GM12878 (cell line): Measurements from ENCODE around the gene CNN1.

Source experiments
- EP300 ChIP-seq, 2 experiments: fragments of 150-350 bp in 1 of 2; IDR thresholded peaks; 2 replicates each; pipeline ENCODE4 v1.6.1; 2011 to 2012; ENCODE audit warnings: low read depth in 2 of 2, low read length in 2 of 2, borderline replicate concordance in 1 of 2, improper control_type of control experiment in 1 of 2, inconsistent platforms in 1 of 2; ENCODE audit not compliant: control insufficient read depth in 1 of 2
- FOXM1 ChIP-seq: IDR thresholded peaks from 2 replicates; pipeline ENCODE4 v1.6.1; 2012; ENCODE audit warnings: low read depth, mild to moderate bottlenecking, inconsistent platforms, low read length, moderate library complexity
- NFXL1 ChIP-seq: fragments of 450-650 bp; IDR thresholded peaks from 2 replicates; pipeline ENCODE4 v1.6.1; 2017; ENCODE audit warnings: antibody characterized with exemption, mild to moderate bottlenecking, borderline replicate concordance
- POLR2A ChIP-seq: IDR thresholded peaks from 2 replicates; pipeline ENCODE4 v1.6.1; 2011; ENCODE audit warnings: low read depth, mild to moderate bottlenecking, low read length
- SP1 ChIP-seq: IDR thresholded peaks from one replicate; pipeline ENCODE4 v1.6.1; 2011; ENCODE audit warnings: low read depth, low read length
- SREBF2 ChIP-seq: IDR thresholded peaks from 2 replicates; pipeline ENCODE4 v1.6.1; 2012; ENCODE audit warnings: mild to moderate bottlenecking, low read length
- TARDBP ChIP-seq: IDR thresholded peaks from 2 replicates; pipeline ENCODE4 v1.6.1; 2016; ENCODE audit warnings: borderline replicate concordance
- ZNF274 ChIP-seq: IDR thresholded peaks from one replicate; pipeline ENCODE4 v1.8.0; 2011; ENCODE audit not compliant: insufficient read length, insufficient read depth
- TF ChIP-seq, protein P1 (sequence below), 3 experiments: IDR thresholded peaks in 2 of 3; conservative IDR thresholded peaks in 1 of 3; 2 replicates each; pipeline ENCODE4 v1.5.1; 2011; ENCODE audit warnings: low read depth in 3 of 3, low read length in 3 of 3, mild to moderate bottlenecking in 3 of 3, control low read depth in 2 of 3, moderate library complexity in 2 of 3, inconsistent platforms in 1 of 3, mixed read lengths in 1 of 3; ENCODE audit not compliant: control insufficient read depth in 2 of 3, insufficient read depth in 1 of 3; ENCODE audit errors: extremely low read depth in 1 of 3
- TF ChIP-seq, protein P2 (sequence below): fragments of 450-650 bp; IDR thresholded peaks from 2 replicates; pipeline ENCODE4 v1.6.1; 2017; ENCODE audit warnings: antibody characterized with exemption, mild to moderate bottlenecking, moderate library complexity
- TF ChIP-seq, protein P3 (sequence below): IDR thresholded peaks from 2 replicates; pipeline ENCODE4 v1.6.1; 2012; ENCODE audit warnings: mild to moderate bottlenecking, low read depth, low read length

DNA sequence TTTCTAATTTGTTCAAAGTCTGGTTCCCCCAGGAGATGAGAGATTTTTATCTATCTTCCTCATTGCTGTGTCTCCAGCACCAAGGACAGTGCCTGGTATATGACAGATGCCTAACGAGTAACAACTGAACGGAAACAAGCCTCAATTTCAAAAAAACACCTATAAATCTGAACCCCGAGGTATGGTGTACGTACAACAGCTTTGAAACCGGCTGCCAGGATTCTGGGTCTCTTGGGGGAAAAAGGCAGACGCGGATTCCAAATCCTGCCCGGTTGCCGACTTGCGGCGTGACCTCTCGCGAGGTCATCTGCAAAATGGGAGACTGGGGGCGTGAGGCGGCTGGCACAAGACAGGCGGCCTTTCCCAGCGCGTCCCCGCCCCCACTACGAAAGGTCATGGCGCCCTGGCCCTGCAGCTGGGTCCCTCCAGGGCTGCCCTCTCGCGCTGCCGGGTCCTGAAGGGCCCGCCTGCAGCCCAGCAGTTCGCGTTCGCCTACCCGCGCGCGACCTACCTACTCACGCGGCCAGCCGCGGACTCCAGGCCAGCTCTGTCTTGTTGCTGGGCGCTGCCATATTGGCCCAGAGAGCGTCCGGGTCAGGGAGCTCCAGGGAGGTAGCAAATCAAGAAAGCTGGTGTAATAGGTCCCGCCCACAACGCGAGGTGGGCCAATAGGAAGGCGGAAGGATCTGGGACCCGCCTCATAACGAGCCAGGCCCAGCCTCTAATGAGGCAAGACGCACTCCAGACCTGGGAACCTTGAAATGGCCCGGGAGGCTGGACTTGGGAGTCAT, 9.9 kb upstream of the CNN1 start, which contains the start of gene ECSIT:
- TF ChIP-seq TARDBP (peak; percentile 67; the same call in 1 of the 2 replicates), POLR2A (peak; percentile 87), EP300 (IDR thresholded peaks at IDR 0.05; ENCODE audit: borderline replicate concordance in 1 of 2, control insufficient read depth in 1 of 2, low read depth in 2 of 2, low read length in 2 of 2) (no peak), SP1 (peak; percentile 78), ZNF274 (no peak), SREBF2 (no peak), NFXL1 (no peak), FOXM1 (no peak)
- TF ChIP-seq, protein P1, sequence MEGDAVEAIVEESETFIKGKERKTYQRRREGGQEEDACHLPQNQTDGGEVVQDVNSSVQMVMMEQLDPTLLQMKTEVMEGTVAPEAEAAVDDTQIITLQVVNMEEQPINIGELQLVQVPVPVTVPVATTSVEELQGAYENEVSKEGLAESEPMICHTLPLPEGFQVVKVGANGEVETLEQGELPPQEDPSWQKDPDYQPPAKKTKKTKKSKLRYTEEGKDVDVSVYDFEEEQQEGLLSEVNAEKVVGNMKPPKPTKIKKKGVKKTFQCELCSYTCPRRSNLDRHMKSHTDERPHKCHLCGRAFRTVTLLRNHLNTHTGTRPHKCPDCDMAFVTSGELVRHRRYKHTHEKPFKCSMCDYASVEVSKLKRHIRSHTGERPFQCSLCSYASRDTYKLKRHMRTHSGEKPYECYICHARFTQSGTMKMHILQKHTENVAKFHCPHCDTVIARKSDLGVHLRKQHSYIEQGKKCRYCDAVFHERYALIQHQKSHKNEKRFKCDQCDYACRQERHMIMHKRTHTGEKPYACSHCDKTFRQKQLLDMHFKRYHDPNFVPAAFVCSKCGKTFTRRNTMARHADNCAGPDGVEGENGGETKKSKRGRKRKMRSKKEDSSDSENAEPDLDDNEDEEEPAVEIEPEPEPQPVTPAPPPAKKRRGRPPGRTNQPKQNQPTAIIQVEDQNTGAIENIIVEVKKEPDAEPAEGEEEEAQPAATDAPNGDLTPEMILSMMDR (IDR thresholded peaks at IDR 0.05 in 2 of 3, conservative IDR thresholded peaks at IDR 0.05 in 1 of 3; ENCODE audit: control insufficient read depth in 2 of 3, extremely low read depth in 1 of 3, insufficient read depth in 1 of 3, low read depth in 3 of 3, low read length in 3 of 3): no peak
- TF ChIP-seq, protein P2, sequence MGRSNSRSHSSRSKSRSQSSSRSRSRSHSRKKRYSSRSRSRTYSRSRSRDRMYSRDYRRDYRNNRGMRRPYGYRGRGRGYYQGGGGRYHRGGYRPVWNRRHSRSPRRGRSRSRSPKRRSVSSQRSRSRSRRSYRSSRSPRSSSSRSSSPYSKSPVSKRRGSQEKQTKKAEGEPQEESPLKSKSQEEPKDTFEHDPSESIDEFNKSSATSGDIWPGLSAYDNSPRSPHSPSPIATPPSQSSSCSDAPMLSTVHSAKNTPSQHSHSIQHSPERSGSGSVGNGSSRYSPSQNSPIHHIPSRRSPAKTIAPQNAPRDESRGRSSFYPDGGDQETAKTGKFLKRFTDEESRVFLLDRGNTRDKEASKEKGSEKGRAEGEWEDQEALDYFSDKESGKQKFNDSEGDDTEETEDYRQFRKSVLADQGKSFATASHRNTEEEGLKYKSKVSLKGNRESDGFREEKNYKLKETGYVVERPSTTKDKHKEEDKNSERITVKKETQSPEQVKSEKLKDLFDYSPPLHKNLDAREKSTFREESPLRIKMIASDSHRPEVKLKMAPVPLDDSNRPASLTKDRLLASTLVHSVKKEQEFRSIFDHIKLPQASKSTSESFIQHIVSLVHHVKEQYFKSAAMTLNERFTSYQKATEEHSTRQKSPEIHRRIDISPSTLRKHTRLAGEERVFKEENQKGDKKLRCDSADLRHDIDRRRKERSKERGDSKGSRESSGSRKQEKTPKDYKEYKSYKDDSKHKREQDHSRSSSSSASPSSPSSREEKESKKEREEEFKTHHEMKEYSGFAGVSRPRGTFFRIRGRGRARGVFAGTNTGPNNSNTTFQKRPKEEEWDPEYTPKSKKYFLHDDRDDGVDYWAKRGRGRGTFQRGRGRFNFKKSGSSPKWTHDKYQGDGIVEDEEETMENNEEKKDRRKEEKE: no peak
- TF ChIP-seq, protein P3, sequence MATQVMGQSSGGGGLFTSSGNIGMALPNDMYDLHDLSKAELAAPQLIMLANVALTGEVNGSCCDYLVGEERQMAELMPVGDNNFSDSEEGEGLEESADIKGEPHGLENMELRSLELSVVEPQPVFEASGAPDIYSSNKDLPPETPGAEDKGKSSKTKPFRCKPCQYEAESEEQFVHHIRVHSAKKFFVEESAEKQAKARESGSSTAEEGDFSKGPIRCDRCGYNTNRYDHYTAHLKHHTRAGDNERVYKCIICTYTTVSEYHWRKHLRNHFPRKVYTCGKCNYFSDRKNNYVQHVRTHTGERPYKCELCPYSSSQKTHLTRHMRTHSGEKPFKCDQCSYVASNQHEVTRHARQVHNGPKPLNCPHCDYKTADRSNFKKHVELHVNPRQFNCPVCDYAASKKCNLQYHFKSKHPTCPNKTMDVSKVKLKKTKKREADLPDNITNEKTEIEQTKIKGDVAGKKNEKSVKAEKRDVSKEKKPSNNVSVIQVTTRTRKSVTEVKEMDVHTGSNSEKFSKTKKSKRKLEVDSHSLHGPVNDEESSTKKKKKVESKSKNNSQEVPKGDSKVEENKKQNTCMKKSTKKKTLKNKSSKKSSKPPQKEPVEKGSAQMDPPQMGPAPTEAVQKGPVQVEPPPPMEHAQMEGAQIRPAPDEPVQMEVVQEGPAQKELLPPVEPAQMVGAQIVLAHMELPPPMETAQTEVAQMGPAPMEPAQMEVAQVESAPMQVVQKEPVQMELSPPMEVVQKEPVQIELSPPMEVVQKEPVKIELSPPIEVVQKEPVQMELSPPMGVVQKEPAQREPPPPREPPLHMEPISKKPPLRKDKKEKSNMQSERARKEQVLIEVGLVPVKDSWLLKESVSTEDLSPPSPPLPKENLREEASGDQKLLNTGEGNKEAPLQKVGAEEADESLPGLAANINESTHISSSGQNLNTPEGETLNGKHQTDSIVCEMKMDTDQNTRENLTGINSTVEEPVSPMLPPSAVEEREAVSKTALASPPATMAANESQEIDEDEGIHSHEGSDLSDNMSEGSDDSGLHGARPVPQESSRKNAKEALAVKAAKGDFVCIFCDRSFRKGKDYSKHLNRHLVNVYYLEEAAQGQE: peak; percentile 97
